ENCODE data around the gene UBAC1.

DNA sequence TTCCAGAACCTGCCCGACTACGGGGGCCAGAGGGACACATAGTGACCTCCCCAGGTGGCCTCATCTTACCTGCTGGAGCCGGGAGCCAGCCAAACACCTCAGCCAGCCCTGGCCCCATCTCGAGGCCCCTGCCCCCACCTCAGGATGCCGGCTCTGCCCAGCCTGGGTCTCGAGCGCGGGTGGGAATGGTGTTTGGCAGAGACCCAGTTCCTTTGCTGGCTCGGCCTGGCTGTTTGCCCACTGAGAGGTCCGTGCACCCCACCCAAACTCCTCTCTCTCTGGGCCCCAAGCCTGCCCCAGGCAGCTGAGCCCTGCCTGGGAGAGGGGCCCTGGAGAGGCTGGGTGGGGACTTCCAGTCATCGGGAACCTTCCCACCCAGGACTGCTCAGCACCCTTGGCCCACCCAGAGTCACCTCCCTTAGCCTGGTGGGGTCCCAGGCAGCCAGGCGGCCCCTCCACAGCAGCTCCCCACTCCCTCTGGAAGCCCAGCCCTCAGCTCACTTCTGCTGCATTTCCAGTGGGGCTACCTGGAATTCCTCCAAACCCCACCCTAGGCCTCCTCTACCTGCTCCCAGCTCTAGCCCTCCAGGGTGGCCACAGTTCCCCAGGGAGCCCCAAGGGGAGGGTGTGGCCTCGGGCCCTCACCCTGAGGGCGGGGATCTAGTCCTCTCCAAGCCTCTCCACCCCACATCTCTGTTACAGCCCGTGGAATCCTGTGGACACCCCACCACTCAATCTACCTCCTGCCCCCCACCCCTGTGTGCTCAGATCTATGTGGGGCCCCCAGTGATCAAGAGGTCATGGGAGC, 42.4 kb upstream of the UBAC1 start:
- TF ChIP-seq, protein P1, sequence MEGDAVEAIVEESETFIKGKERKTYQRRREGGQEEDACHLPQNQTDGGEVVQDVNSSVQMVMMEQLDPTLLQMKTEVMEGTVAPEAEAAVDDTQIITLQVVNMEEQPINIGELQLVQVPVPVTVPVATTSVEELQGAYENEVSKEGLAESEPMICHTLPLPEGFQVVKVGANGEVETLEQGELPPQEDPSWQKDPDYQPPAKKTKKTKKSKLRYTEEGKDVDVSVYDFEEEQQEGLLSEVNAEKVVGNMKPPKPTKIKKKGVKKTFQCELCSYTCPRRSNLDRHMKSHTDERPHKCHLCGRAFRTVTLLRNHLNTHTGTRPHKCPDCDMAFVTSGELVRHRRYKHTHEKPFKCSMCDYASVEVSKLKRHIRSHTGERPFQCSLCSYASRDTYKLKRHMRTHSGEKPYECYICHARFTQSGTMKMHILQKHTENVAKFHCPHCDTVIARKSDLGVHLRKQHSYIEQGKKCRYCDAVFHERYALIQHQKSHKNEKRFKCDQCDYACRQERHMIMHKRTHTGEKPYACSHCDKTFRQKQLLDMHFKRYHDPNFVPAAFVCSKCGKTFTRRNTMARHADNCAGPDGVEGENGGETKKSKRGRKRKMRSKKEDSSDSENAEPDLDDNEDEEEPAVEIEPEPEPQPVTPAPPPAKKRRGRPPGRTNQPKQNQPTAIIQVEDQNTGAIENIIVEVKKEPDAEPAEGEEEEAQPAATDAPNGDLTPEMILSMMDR (IDR thresholded peaks at IDR 0.05), result no peak
- no peak for TF ChIP-seq EP300 (IDR thresholded peaks at IDR 0.05)
- no peak for TF ChIP-seq POLR2A (IDR thresholded peaks at IDR 0.05)
